ES-I3 (cell line): ENCODE results near the gene CEP112.
"Not testable (repeated sequence)": the region's sequence is repeated elsewhere in the genome, so short reads cannot be mapped to it uniquely, and the experiment has no call there.

ENCODE experiments used
- H3K36me3 ChIP-seq: 2 replicates; pipeline ENCODE4 v1.6.1; 2013; ENCODE audit warnings: mild to moderate bottlenecking, low read length, control low read depth, moderate library complexity; ENCODE audit not compliant: insufficient read depth
- H3K4me1 ChIP-seq: 2 replicates; pipeline ENCODE4 v1.6.1; 2013; ENCODE audit warnings: mild to moderate bottlenecking, control low read depth, low read length; ENCODE audit not compliant: insufficient read depth
- H3K9ac ChIP-seq: 2 replicates; pipeline ENCODE4 v1.6.1; 2013; ENCODE audit warnings: low read depth, mild to moderate bottlenecking, low read length, moderate library complexity
- H3K9me3 ChIP-seq: 2 replicates; pipeline ENCODE4 v1.6.1; 2013; ENCODE audit warnings: mild to moderate bottlenecking, low read length, moderate library complexity; ENCODE audit not compliant: control insufficient read depth, insufficient read depth

Gene CEP112

DNA sequence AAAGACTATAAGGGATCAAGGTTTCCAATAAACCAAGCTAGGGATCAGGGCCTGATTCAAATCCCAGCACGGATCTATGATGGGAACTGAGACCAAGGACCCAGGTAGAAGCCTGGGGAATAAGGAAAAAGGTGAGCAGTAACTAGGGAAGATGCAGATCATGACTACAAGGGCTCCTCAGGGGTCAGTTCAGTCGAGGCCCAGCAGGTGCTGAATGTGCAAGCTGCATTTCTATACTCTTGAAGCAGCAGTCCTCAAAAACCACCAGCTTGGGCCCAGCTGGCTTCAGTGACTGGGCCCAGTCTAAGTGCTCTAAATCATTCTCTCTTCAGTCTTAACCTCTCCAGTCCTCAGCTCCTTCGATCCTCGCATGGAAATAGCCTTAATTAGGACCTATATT is 401.7 kb downstream of the CEP112 start:
- Histone ChIP-seq H3K9me3 (no peaks in the 10 kb centered on the region), H3K4me1 (peaks cover 10% of the 10 kb centered on the region; the same call in 1 of the 2 replicates), H3K9ac (no peak overlapping the region), H3K36me3 (no peaks in the 10 kb centered on the region)

DNA sequence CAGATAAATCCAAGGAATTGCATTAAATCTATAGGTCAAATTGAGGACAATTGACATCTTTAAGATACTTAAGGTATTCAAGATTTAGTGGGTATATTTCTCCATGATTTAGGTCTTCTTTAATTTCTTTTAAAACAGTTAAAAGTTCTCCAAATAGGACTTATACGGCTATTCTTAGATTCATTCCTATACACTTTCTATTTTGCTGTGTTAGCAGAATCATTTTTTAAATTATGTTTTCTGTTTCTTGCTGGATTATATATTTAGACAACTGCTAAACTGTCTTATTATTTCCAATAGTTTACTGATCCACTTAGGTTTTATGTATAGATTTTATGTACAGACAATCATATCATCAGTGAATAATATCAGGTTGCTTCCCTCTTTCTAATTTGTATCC is 404.4 kb downstream of the CEP112 start:
- peaks cover 15% of the 10 kb centered on the region; the same call in 1 of the 2 replicates for H3K4me1 ChIP-seq
- H3K9ac ChIP-seq = no peak overlapping the region
- no peaks in the 10 kb centered on the region for H3K36me3 ChIP-seq
- H3K9me3 ChIP-seq = no peaks in the 10 kb centered on the region

DNA sequence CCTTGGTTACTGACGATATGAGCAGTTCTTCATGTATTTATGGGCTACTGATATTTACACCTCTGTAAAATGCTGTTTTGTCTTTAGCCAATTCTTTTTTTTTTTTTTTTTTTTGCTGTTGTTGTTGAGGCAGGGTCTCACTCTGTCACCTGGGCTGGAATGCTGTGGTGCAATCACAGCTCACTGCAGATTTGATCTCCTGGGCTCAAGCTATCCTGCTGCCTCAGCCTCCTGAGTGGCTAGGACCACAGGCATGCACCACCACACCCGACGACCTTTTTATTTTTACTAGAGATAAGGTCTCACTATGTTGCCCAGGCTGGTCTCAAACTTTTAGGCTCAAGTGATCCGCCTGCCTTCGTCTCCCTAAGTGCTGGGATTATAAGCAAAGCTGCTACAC is 405.5 kb downstream of the CEP112 start:
- Histone ChIP-seq H3K9ac (no peak overlapping the region), H3K4me1 (peaks cover 11% of the 10 kb centered on the region; the same call in 1 of the 2 replicates), H3K36me3 (no peaks in the 10 kb centered on the region), H3K9me3 (no peaks in the 10 kb centered on the region)

DNA sequence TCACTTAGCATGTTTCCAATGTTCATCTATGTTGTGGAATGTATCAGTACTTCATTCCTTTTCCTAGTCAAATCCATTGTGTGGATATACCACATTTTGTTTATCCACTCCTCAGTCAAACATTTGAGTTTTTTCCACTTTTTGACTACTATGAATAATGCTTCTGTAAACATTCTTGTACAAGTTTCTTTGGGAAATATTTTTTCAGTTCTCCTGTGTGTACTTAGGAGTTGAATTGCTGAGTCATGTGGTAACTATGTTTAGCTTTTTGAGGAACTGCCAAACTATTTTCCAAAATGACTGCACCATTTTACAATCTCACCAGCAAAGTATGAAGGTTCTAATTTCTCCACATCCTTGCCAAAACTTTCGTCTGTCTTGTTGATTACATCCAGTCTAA is 406.8 kb downstream of the CEP112 start:
- no peak overlapping the region for H3K9ac ChIP-seq
- H3K9me3 ChIP-seq = no peaks in the 10 kb centered on the region
- peaks cover 11% of the 10 kb centered on the region; the same call in 1 of the 2 replicates for H3K4me1 ChIP-seq
- no peaks in the 10 kb centered on the region for H3K36me3 ChIP-seq

DNA sequence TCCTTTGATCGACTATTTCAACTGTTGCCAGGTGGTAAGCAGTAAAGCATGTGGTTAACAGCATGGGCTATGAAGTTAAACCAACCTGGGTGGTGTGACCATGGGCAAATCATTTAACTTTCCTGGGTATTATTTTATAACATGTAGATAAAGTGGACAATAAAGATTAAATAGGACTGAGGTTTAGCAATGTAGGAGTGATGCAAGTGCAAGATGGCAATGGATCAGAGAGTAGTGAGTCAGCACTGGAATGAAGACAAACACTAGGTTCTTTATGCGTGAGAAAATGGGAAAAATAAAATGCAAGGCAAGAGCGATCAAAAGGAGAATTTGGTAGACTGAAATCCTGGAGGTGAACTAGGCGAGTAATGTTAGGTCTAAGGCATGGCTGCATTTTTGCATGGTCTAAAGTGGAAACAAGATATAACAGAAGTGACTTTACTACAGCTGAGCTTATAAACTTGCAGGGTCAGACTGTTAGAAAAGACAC is 408.0 kb downstream of the CEP112 start:
- peaks cover 11% of the 10 kb centered on the region; the same call in 1 of the 2 replicates for H3K4me1 ChIP-seq
- H3K36me3 ChIP-seq = no peaks in the 10 kb centered on the region
- no peaks in the 10 kb centered on the region for H3K9me3 ChIP-seq
- no peak overlapping the region for H3K9ac ChIP-seq

DNA sequence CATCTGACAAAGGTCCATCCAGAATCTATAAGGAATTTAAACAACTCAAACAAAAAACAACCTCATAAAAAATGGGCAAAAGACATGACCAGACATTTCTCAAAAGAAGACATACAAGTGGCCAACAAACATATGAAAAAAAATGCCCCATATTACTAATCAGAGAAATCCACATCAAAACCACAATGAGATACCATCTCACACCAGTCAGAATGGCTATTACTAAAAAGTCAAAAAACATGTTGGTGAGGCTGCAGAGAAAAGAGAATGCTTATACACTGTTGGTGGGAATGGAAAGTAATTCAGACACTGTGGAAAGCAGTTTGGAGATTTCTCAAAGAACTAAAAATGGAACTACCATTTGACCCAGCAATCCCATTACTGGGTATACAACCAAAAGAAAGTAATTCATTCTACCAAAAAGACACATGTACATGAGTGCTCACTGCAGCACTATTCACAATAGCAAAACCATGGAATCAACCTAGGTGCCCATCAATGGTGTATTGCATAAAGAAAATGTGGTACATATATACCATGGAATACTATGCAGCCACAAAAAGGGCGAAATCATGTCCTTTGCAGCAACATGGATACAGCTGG is 409.7 kb downstream of the CEP112 start:
- not testable (repeated sequence) for H3K9ac ChIP-seq, H3K36me3 ChIP-seq, H3K9me3 ChIP-seq
- H3K4me1 ChIP-seq = peaks cover 11% of the 10 kb centered on the region; the same call in 1 of the 2 replicates

DNA sequence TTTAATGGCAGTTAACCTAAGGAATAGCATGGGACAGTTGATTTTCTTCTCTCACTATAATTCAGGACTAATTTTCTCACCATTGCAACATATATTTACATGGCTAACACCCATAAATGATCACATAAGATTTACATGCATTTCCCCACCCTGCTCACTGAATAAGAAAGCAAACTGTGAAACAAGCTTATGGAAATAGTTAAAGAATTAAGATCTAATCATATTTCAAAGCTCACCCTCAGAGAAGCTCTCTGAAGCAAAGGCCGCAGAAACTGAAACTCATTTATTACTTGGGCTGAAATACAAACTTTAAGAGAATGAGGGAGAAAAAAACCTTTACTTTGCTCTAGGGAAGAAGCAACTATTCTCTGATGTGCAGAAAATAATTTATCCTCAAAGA is 411.8 kb downstream of the CEP112 start:
- H3K4me1 ChIP-seq = peaks cover 4% of the 10 kb centered on the region; the same call in 1 of the 2 replicates
- H3K9me3 ChIP-seq = no peaks in the 10 kb centered on the region
- H3K36me3 ChIP-seq = no peaks in the 10 kb centered on the region
- H3K9ac ChIP-seq = no peak overlapping the region

DNA sequence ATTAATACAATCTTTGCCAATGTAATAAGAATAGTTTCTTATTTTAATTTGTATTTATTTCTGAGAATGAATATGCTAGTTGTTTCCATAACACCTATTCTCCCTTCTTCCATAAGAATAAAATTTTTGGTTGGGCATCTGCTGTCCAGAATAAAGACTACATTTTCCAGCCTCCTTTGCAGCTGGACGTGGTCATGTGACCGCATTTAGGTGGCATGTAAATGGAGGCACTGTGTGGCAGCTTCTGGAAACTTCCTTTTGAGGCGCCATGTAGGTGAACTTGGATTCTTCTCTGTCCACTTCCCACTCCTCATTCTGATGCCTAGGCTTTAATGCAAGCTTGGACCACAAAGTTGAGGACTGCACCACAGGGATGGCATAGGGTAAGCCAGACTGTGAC is 415.0 kb downstream of the CEP112 start:
- no peak overlapping the region for H3K9ac ChIP-seq
- H3K9me3 ChIP-seq = no peaks in the 10 kb centered on the region
- no peaks in the 10 kb centered on the region for H3K36me3 ChIP-seq
- 0 out of 2 replicates have a peak, but pooled peaks cover 6% of the 10 kb centered on the region for H3K4me1 ChIP-seq

DNA sequence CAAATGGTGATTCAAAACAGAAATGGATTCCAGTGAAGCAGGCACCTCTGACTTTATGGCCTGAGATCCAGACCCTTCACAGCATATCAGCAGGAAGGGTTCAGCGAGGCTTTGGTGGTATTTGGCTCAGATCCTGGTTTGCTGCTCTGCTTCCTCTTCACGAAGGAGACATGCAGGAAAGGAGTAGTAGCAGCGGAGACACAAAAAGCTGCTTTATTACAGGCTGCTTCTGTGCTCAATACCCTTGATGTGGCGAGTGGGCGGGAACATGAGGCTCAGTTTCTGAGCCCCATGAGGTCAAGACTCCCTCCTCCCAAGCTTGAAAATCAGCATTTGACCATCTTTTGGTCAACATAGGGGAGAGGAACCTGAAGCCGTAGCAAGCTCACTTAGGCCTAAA is 417.1 kb downstream of the CEP112 start:
- 0 out of 2 replicates have a peak, but pooled peaks cover 6% of the 10 kb centered on the region for H3K4me1 ChIP-seq
- H3K9me3 ChIP-seq = peaks cover 4% of the 10 kb centered on the region; the same call in 1 of the 2 replicates
- H3K36me3 ChIP-seq = no peaks in the 10 kb centered on the region
- no peak overlapping the region for H3K9ac ChIP-seq

DNA sequence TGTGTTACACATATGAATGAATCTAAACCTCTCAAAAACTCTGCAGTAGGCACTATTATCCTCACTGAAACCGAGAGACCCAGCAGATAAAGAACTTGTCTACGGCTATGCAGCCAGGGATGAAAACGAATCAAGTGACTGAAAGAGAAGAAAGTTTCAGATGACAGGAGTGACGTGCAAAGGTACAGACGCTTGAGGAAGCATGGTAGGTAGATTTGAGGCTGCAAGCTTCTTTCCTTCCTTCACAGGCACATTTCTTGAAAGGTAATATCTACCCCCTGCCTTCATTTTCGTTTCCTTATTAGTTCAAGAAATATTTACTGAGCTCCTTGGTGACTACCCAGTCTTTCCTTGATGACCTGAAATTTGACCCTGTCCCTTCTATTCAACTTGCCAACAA is 418.9 kb downstream of the CEP112 start:
- no peaks in the 10 kb centered on the region for H3K36me3 ChIP-seq
- H3K9ac ChIP-seq = no peak overlapping the region
- H3K4me1 ChIP-seq = 0 out of 2 replicates have a peak, but pooled peaks cover 6% of the 10 kb centered on the region
- H3K9me3 ChIP-seq = peaks cover 4% of the 10 kb centered on the region; the same call in 1 of the 2 replicates

DNA sequence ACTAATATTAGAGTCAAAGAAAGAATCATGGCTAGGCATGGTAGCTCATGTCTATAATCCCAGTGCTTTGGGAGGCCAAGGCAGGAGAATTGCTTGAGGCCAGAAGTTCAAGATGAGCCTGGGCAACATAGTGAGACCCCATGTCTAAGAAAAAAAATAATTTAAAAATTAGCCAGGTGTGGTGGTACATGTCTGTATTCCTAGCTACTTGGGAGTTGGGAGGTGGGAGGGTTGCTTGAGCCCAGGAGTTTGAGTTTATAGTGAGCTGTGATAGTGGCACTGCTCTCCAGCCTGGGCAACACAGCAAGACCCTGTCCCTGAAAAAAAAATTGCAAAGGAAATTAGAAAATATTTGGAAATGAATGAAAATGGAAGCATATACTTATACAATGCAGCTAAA is 420.2 kb downstream of the CEP112 start:
- Histone ChIP-seq H3K4me1 (0 out of 2 replicates have a peak, but pooled peaks cover 6% of the 10 kb centered on the region), H3K9ac (no peak overlapping the region), H3K36me3 (no peaks in the 10 kb centered on the region), H3K9me3 (peaks cover 4% of the 10 kb centered on the region; the same call in 1 of the 2 replicates)

DNA sequence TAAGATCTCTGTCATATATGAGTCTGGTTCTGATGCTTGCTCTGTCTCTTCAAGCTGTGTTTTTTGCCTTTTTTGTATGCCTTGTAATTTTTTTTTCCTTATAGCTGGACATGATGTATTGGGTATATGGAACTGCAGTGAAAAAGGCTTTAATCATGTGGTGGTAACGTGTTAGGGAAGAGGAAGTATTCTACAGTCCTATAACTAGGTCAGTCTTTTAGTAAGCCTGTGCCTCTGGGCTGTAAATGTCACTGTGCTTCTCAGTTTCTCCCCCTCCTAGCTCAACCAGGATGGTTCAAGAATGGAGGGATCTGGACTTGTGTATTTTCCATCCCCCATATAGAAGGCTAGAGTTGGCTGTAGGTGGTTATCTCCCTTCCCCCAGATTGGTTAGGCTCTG is 428.1 kb downstream of the CEP112 start:
- H3K9me3 ChIP-seq = no peaks in the 10 kb centered on the region
- no peaks in the 10 kb centered on the region for H3K36me3 ChIP-seq
- no peaks in the 10 kb centered on the region for H3K4me1 ChIP-seq
- H3K9ac ChIP-seq = no peak overlapping the region

DNA sequence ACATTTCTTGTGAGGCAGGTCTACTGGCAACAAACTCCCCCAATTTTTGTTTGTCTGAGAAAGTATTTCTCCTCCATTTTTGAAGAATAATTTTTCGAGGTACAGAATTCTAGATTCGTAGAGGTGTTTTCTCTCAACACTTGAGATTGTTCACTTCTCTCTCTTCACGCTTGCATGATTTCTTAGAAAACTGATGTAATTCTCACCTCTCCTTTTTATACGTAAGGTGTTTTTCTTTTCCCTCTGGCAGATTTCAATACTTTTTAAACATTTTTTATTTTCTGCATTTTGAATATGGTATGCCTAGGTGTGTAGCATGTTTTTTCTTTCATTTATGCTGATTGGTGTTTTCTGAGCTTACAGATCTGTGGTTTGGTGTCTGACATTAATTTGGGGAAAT is 429.0 kb downstream of the CEP112 start:
- no peak overlapping the region for H3K9ac ChIP-seq
- no peaks in the 10 kb centered on the region for H3K9me3 ChIP-seq
- H3K4me1 ChIP-seq = no peaks in the 10 kb centered on the region
- H3K36me3 ChIP-seq = no peaks in the 10 kb centered on the region

DNA sequence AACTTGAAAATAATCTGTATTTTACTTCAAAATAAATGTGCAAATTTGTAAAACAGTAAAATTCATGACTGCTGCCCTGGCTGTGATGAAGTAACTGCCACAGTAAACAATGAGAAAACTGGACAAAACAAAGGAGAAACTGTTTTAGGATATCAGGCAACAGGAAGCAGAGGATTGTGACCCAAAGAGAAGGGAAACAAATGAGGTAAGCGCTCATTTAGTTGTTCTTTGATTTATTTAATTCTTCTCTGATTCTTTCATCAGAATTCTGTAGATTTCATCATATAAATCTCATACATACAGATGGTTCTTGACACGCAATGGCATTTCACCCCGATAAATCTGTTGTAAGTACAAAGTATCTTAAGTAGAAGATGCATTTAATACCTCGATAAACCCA is 432.4 kb downstream of the CEP112 start:
- H3K4me1 ChIP-seq = no peaks in the 10 kb centered on the region
- H3K9me3 ChIP-seq = no peaks in the 10 kb centered on the region
- H3K9ac ChIP-seq = no peak overlapping the region
- no peaks in the 10 kb centered on the region for H3K36me3 ChIP-seq

DNA sequence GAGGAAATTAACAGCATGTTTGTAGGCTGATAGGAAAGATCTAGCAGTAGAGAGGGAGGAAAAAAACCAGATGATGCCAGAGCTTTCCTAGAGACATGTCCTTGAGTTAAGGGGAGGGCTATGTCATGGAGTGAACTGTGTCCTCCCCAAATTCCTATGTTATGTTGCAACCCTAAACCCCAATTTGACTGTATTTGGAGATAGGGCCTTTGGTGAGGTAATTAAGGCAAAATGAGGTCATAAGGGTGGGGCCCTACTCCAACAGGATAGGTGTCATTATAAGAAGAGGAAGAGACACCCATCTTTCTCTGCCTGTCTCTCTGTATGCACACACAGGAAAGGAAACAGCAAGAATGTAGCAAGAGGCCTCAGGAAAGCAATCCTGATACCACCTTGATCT is 435.2 kb downstream of the CEP112 start:
- no peaks in the 10 kb centered on the region for H3K36me3 ChIP-seq
- no peaks in the 10 kb centered on the region for H3K4me1 ChIP-seq
- no peaks in the 10 kb centered on the region for H3K9me3 ChIP-seq
- no peak overlapping the region for H3K9ac ChIP-seq
